ENCODE results near the gene SNX20.

Gene SNX20

GRCh38 chr16:50705436-50706110, 24.5 kb upstream of the SNX20 start:
- no peak for DNase-seq (ENCODE audit: low spot score)
- H3K27ac ChIP-seq = no peak overlapping the region
- TF ChIP-seq CTCF (IDR thresholded peaks at IDR 0.05) = no peak
- no peak overlapping the region for H3K4me3 ChIP-seq

GRCh38 chr16:50704245-50704644, 23.1 kb upstream of the SNX20 start:
- no peak for TF ChIP-seq CTCF (IDR thresholded peaks at IDR 0.05)
- H3K4me3 ChIP-seq = no peak overlapping the region
- no peak overlapping the region for H3K27ac ChIP-seq
- DNase-seq (ENCODE audit: low spot score) = no peak

- Histone ChIP-seq H3K27ac (no peak overlapping the region), H3K4me3 (no peak overlapping the region)
- TF ChIP-seq CTCF (IDR thresholded peaks at IDR 0.05) = no peak
- DNase-seq (ENCODE audit: low spot score) = no peak
Observed at GRCh38 chr16:50702725-50703124, 21.6 kb upstream of the SNX20 start.

- no peak overlapping the region for H3K27ac ChIP-seq
- H3K4me3 ChIP-seq = no peak overlapping the region
- no peak for DNase-seq (ENCODE audit: low spot score)
- TF ChIP-seq CTCF (IDR thresholded peaks at IDR 0.05) = no peak
Observed at GRCh38 chr16:50699326-50700159, 18.4 kb upstream of the SNX20 start.

GRCh38 chr16:50697881-50698767, 17.0 kb upstream of the SNX20 start:
- no peak for DNase-seq (ENCODE audit: low spot score)

GRCh38 chr16:50697421-50697715, 16.3 kb upstream of the SNX20 start:
- H3K4me3 ChIP-seq = peak overlapping the region; percentile 75
- no peak for DNase-seq (ENCODE audit: low spot score)
- H3K27ac ChIP-seq = peak overlapping the region; percentile 11 to 57
- TF ChIP-seq CTCF (IDR thresholded peaks at IDR 0.05) = no peak

More at GRCh38 chr16:50697881-50698767, 17.0 kb upstream of the SNX20 start:
- no peak for TF ChIP-seq CTCF (IDR thresholded peaks at IDR 0.05)
- Histone ChIP-seq H3K27ac (peak overlapping the region; percentile 11 to 57), H3K4me3 (peak overlapping the region; percentile 75)
